ENCODE results near the gene ZPLD1. TPM values are rescaled to one million over a fixed set of nuclear protein-coding genes. Genes with fewer than 3 reads are reported as not detected.

ZPLD1 gene
- total and polyA plus RNA-seq, 2 of the 4 experiments (the other 2 are of a cell fraction) = under 0.01 to 0.03 TPM

DNA sequence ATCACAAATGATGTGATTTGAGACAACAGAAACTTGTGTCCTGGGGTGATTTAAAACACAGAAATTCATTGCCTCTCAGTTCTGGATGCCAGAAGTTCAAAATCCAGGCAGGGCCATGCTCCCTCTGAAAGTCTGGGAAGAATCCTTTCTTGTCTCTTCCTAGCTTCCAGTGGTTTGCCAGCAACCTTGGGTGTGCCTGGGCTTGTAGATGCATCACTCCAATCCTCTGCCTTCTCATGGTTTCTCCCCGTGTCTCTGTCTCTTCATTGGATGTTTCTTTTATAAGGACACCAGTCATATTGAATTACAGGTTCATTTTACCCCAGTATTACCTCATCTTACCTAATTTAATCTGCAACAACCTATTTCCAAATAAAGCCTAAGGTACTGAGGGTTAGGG, 16.7 kb downstream of the ZPLD1 start:
- no peak overlapping the region for H3K18ac ChIP-seq (ENCODE audit: low read depth, low read length)
- no peak overlapping the region for H2AK5ac ChIP-seq (ENCODE audit: low read depth, low read length)
- no peak overlapping the region for H3K9ac ChIP-seq (ENCODE audit: low read depth, low read length)
- H3K14ac ChIP-seq (replicated peaks; ENCODE audit: low read depth, low read length) = no peak overlapping the region
- no peak overlapping the region for H3K23ac ChIP-seq (ENCODE audit: low read depth, low read length)
- H3K27ac ChIP-seq (ENCODE audit: insufficient read depth, low read length) = no peak overlapping the region
- H2BK15ac ChIP-seq (ENCODE audit: low read depth, low read length) = no peak overlapping the region
- H3K9me1 ChIP-seq (ENCODE audit: insufficient read depth, low read length) = no peaks in the 10 kb centered on the region
- no peak overlapping the region for H4K5ac ChIP-seq (ENCODE audit: low read depth, low read length)
- TF ChIP-seq BHLHE40 (IDR thresholded peaks at IDR 0.05; ENCODE audit: low read depth, low read length) (no peak), SMC3 (IDR thresholded peaks at IDR 0.05; ENCODE audit: low read depth, low read length) (no peak), FOS (IDR thresholded peaks at IDR 0.05; ENCODE audit: low read depth, low read length) (no peak), MXI1 (IDR thresholded peaks at IDR 0.05; ENCODE audit: borderline replicate concordance, low read depth, low read length) (no peak), CHD1 (IDR thresholded peaks at IDR 0.05; ENCODE audit: low read depth, low read length) (no peak), RCOR1 (IDR thresholded peaks at IDR 0.05; ENCODE audit: insufficient replicate concordance, low read length) (no peak)
- TF ChIP-seq, protein P1, sequence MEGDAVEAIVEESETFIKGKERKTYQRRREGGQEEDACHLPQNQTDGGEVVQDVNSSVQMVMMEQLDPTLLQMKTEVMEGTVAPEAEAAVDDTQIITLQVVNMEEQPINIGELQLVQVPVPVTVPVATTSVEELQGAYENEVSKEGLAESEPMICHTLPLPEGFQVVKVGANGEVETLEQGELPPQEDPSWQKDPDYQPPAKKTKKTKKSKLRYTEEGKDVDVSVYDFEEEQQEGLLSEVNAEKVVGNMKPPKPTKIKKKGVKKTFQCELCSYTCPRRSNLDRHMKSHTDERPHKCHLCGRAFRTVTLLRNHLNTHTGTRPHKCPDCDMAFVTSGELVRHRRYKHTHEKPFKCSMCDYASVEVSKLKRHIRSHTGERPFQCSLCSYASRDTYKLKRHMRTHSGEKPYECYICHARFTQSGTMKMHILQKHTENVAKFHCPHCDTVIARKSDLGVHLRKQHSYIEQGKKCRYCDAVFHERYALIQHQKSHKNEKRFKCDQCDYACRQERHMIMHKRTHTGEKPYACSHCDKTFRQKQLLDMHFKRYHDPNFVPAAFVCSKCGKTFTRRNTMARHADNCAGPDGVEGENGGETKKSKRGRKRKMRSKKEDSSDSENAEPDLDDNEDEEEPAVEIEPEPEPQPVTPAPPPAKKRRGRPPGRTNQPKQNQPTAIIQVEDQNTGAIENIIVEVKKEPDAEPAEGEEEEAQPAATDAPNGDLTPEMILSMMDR (conservative IDR thresholded peaks at IDR 0.05; ENCODE audit: low read depth, low read length) = no peak
- H3K56ac ChIP-seq (ENCODE audit: extremely low read depth, insufficient read depth, low read length) = no peak overlapping the region
- no peaks in the 10 kb centered on the region for H3K36me3 ChIP-seq (ENCODE audit: control insufficient read depth, insufficient read depth, low read length)
- H2BK20ac ChIP-seq (ENCODE audit: low read depth, low read length) = no peak overlapping the region
- no peaks in the 10 kb centered on the region for H3K4me1 ChIP-seq (ENCODE audit: control insufficient read depth, insufficient read depth, low read length)
- H2AFZ ChIP-seq (replicated peaks; ENCODE audit: low read length, poor library complexity) = no peak overlapping the region
- DNase-seq (no peak), ATAC-seq (ENCODE audit: low read depth) (no peak)
- in situ Hi-C loops (cut with MboI; ENCODE audit: low sequenced_read_pairs) (no loop called here), intact Hi-C loops (cut with micrococcal nuclease) (no loop called here), dilution Hi-C loops (cut with HindIII; ENCODE audit: low sequenced_read_pairs, unreplicated experiment) (no loop called here)
- H2BK5ac ChIP-seq (ENCODE audit: low read depth, low read length, poor library complexity, severe bottlenecking) = no peak overlapping the region
- H4K91ac ChIP-seq (ENCODE audit: insufficient read depth, low read depth, low read length) = no peak overlapping the region
- H3K4me2 ChIP-seq (ENCODE audit: low read depth, low read length) = no peak overlapping the region
- H3K4ac ChIP-seq (ENCODE audit: low read depth, low read length) = no peak overlapping the region
- H3K27me3 ChIP-seq (ENCODE audit: control insufficient read depth, insufficient read depth, low read length) = no peaks in the 10 kb centered on the region
- WGBS, 2 experiments (ENCODE audit: extremely low coverage in 2 of 2, insufficient read length in 1 of 2) = no CpG with 5 or more reads among the region's 1 CpG
- no peaks in the 10 kb centered on the region for H3K79me1 ChIP-seq (ENCODE audit: low read depth in 1 of 2, low read length in 2 of 2)
- ChIA-PET POLR2A (ENCODE audit: unreplicated experiment) (no interaction called here), CTCF (no interaction called here)
- H3K4me3 ChIP-seq (ENCODE audit: insufficient read depth, low read depth, low read length) = no peak overlapping the region
- no peaks in the 10 kb centered on the region for H3K9me3 ChIP-seq (ENCODE audit: control insufficient read depth, insufficient read depth, low read length)
- H2BK120ac ChIP-seq (ENCODE audit: low read depth, low read length) = no peak overlapping the region
- H4K20me1 ChIP-seq (ENCODE audit: insufficient read depth, low read length) = no peaks in the 10 kb centered on the region
- no TSS peak for BruUV-seq (replicated peaks)
- no peak overlapping the region for H4K8ac ChIP-seq (ENCODE audit: low read depth in 2 of 2, low read length in 2 of 2)
- H2AK9ac ChIP-seq (replicated peaks; ENCODE audit: low read depth, low read length, poor library complexity) = no peak overlapping the region
